K562 (cell line): ENCODE results near the gene CCDC171. TPM values are rescaled to one million over a fixed set of nuclear protein-coding genes. Genes with fewer than 3 reads are reported as not detected.

ENCODE experiments used
- CREM ChIP-seq: IDR thresholded peaks from 2 replicates; pipeline ENCODE4 v1.6.1; 2014; ENCODE audit warnings: antibody characterized with exemption, low read depth
- FOXJ3 ChIP-seq: sonication (generic); formaldehyde crosslinking; IDR thresholded peaks from 2 replicates; pipeline ENCODE4 v1.4.0; 2020; ENCODE audit warnings: mild to moderate bottlenecking, missing genetic modification reagents
- FOXK1 ChIP-seq: sonication (generic); formaldehyde crosslinking; IDR thresholded peaks from 2 replicates; pipeline ENCODE4 v1.8.0; 2022; ENCODE audit warnings: missing genetic modification reagents, mild to moderate bottlenecking, borderline replicate concordance
- GATAD2B ChIP-seq: fragments of 450-650 bp; IDR thresholded peaks from 2 replicates; pipeline ENCODE4 v1.6.1; 2017; ENCODE audit warnings: mild to moderate bottlenecking, borderline replicate concordance
- HNRNPH1 ChIP-seq: fragments of 200-400 bp; formaldehyde crosslinking; optimal IDR thresholded peaks from 2 replicates; pipeline ENCODE3; 2017; ENCODE audit warnings: low read depth, mild to moderate bottlenecking, low read length, moderate library complexity
- MIER1 ChIP-seq: fragments of 450-650 bp; IDR thresholded peaks from 2 replicates; pipeline ENCODE4 v1.6.1; 2016; ENCODE audit warnings: antibody characterized with exemption, mild to moderate bottlenecking, low read depth
- RHOXF2B ChIP-seq: fragments of 250-450 bp; sonication (Bioruptor Pico); conservative IDR thresholded peaks from 2 replicates; pipeline ENCODE4 v1.5.1; 2021
- SFPQ ChIP-seq: fragments of 200-400 bp; formaldehyde crosslinking; IDR thresholded peaks from 2 replicates; pipeline ENCODE4 v1.6.1; 2017; ENCODE audit warnings: mild to moderate bottlenecking, low read depth, low read length, moderate library complexity
- SMARCB1 ChIP-seq: IDR thresholded peaks from 2 replicates; pipeline ENCODE4 v1.6.1; 2011; ENCODE audit warnings: improper control_type of control experiment, low read depth; ENCODE audit not compliant: insufficient read length
- TBP ChIP-seq: optimal IDR thresholded peaks from 2 replicates; pipeline ENCODE3; 2011; ENCODE audit warnings: low read depth, low read length, improper control_type of control experiment
- THAP12 ChIP-seq: fragments of 250-450 bp; sonication (Bioruptor Pico); IDR thresholded peaks from 2 replicates; pipeline ENCODE4 v1.9.0; 2021; ENCODE audit warnings: mild to moderate bottlenecking, inconsistent platforms
- ZNF444 ChIP-seq: fragments of 250-450 bp; sonication (Bioruptor Pico); IDR thresholded peaks from 2 replicates; pipeline ENCODE4 v1.4.0; 2020; ENCODE audit warnings: mild to moderate bottlenecking, moderate library complexity
- polyA plus RNA-seq, 8 experiments: library from polyadenylated mRNA; depleted of rRNA in 4 of 8; stranded (reverse) in 5 of 8; unstranded in 3 of 8; fragments of >200 nt; fragmentation: Nextera tagmentation in 2 of 8; fragmentation: Illumina TruSeq in 1 of 8; extraction: Ambion mirVana in 2 of 8; extraction: Trizol in 1 of 8; gene quantifications; 2 replicates each; pipeline versions ENCODE4 v1.2.1 to v1.2.3, GENCODE V29; 2011 to 2014; ENCODE audit warnings: inconsistent platforms in 1 of 8, missing spikeins in 1 of 8
- total RNA-seq, 7 experiments: library from RNA; depleted of rRNA in 6 of 7; stranded (reverse); fragments of >200 nt in 6 of 7; fragmentation: Illumina TruSeq in 2 of 7; extraction: Trizol in 2 of 7; gene quantifications; 2 replicates each; pipeline versions ENCODE4 v1.2.1 to v1.2.3, GENCODE V29; 2011 to 2021; ENCODE audit warnings: low replicate concordance in 1 of 7
- TF ChIP-seq, protein P1 (sequence below): fragments of 450-650 bp; formaldehyde crosslinking; conservative IDR thresholded peaks from 2 replicates; pipeline ENCODE4 v1.4.0; 2022; ENCODE audit warnings: mild to moderate bottlenecking, missing genetic modification characterization
- TF ChIP-seq, protein P2 (sequence below): sonication (generic); formaldehyde crosslinking; IDR thresholded peaks from 2 replicates; pipeline ENCODE4 v1.8.0; 2022; ENCODE audit warnings: missing genetic modification reagents, mild to moderate bottlenecking, borderline replicate concordance

Gene CCDC171
- total and polyA plus RNA-seq, 9 of the 15 experiments (the other 6 are each of a cell fraction or from before 2014, with no cell fraction given): 0.08 to 3.8 (median 0.27) TPM

GRCh38 chr9:15670894-15671293 is 118.1 kb downstream of the CCDC171 start (continued):
- TF ChIP-seq THAP12 (CRISPR knock-in tag) (no peak), SFPQ (no peak), ZNF444 (CRISPR knock-in tag) (no peak), GATAD2B (no peak), CREM (no peak), FOXK1 (no peak), HNRNPH1 (no peak), MIER1 (no peak), RHOXF2B (no peak), FOXJ3 (CRISPR knock-in tag) (no peak), TBP (no peak), SMARCB1 (no peak)
- TF ChIP-seq, protein P1, sequence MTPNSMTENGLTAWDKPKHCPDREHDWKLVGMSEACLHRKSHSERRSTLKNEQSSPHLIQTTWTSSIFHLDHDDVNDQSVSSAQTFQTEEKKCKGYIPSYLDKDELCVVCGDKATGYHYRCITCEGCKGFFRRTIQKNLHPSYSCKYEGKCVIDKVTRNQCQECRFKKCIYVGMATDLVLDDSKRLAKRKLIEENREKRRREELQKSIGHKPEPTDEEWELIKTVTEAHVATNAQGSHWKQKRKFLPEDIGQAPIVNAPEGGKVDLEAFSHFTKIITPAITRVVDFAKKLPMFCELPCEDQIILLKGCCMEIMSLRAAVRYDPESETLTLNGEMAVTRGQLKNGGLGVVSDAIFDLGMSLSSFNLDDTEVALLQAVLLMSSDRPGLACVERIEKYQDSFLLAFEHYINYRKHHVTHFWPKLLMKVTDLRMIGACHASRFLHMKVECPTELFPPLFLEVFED: no peak
- TF ChIP-seq, protein P2, sequence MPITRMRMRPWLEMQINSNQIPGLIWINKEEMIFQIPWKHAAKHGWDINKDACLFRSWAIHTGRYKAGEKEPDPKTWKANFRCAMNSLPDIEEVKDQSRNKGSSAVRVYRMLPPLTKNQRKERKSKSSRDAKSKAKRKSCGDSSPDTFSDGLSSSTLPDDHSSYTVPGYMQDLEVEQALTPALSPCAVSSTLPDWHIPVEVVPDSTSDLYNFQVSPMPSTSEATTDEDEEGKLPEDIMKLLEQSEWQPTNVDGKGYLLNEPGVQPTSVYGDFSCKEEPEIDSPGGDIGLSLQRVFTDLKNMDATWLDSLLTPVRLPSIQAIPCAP (CRISPR knock-in tag): no peak
